ENCODE results near the gene BMP10. TPM values are rescaled to one million over a fixed set of nuclear protein-coding genes. Genes with fewer than 3 reads are reported as not detected.

The BMP10 gene
- total RNA-seq, 2 experiments from 2014 or later = not detected

- BruUV-seq (replicated peaks) = no TSS peak
- POLR2A ChIA-PET = interaction anchor here (0.5 to 1.6 kb wide), 6 partner anchors 10 to 121 kb away, joined by 3 to 8 read pairs (median 3); no protein-coding TSS in a partner anchor
- intact Hi-C loops (cut with micrococcal nuclease; ENCODE audit: unreplicated experiment) = no loop called here
- no peaks in the 10 kb centered on the region for H3K36me3 ChIP-seq (ENCODE audit: insufficient read depth, low read length)
- no peak overlapping the region for H3K4me3 ChIP-seq (ENCODE audit: low read depth, low read length, poor library complexity, severe bottlenecking)
- H3K9me2 ChIP-seq (ENCODE audit: insufficient read depth, low read length) = no peaks in the 10 kb centered on the region
- H2AFZ ChIP-seq (ENCODE audit: low read length) = no peak overlapping the region
- no peak overlapping the region for H3K27ac ChIP-seq (ENCODE audit: low read depth, low read length, poor library complexity, severe bottlenecking)
- TF ChIP-seq CTCF (conservative IDR thresholded peaks at IDR 0.05; ENCODE audit: low read length) = no peak
- TF ChIP-seq EZH2phosphoT487 (IDR thresholded peaks at IDR 0.05; ENCODE audit: borderline replicate concordance, low read depth, low read length) = no peak
- H3K4me1 ChIP-seq (ENCODE audit: insufficient read depth, low read length, poor library complexity, severe bottlenecking) = peaks cover 26% of the 10 kb centered on the region
- H3K4me2 ChIP-seq (ENCODE audit: low read length) = no peak overlapping the region
- CTCF ChIA-PET (ENCODE audit: unreplicated experiment) = no interaction called here
- no peaks in the 10 kb centered on the region for H3K9me3 ChIP-seq (ENCODE audit: low read length)
- H3K79me2 ChIP-seq (ENCODE audit: insufficient read depth, low read depth, low read length) = no peaks in the 10 kb centered on the region
- H4K20me1 ChIP-seq (ENCODE audit: insufficient read depth, low read length) = no peaks in the 10 kb centered on the region
- no peak for DNase-seq (ENCODE audit: low spot score)
These were observed 17.3 kb downstream of the BMP10 start for GRCh38 chr2:68853915-68854314.

- Histone ChIP-seq H3K4me2 (ENCODE audit: low read length) (no peak overlapping the region), H3K27ac (ENCODE audit: low read depth, low read length, poor library complexity, severe bottlenecking) (no peak overlapping the region), H3K36me3 (ENCODE audit: insufficient read depth, low read length) (no peaks in the 10 kb centered on the region), H4K20me1 (ENCODE audit: insufficient read depth, low read length) (no peaks in the 10 kb centered on the region), H3K9me2 (ENCODE audit: insufficient read depth, low read length) (no peaks in the 10 kb centered on the region), H3K9me3 (ENCODE audit: low read length) (no peaks in the 10 kb centered on the region), H2AFZ (ENCODE audit: low read length) (no peak overlapping the region), H3K4me3 (ENCODE audit: low read depth, low read length, poor library complexity, severe bottlenecking) (no peak overlapping the region), H3K79me2 (ENCODE audit: insufficient read depth, low read depth, low read length) (no peaks in the 10 kb centered on the region), H3K4me1 (ENCODE audit: insufficient read depth, low read length, poor library complexity, severe bottlenecking) (peaks cover 17% of the 10 kb centered on the region)
- POLR2A ChIA-PET = interaction anchor here (0.5 to 1.4 kb wide), 6 partner anchors 8 to 229 kb away, joined by 3 read pairs; no protein-coding TSS in a partner anchor
- no peak for DNase-seq (ENCODE audit: low spot score)
- no TSS peak for BruUV-seq (replicated peaks)
- TF ChIP-seq CTCF (conservative IDR thresholded peaks at IDR 0.05; ENCODE audit: low read length) (no peak), EZH2phosphoT487 (IDR thresholded peaks at IDR 0.05; ENCODE audit: borderline replicate concordance, low read depth, low read length) (no peak)
- CTCF ChIA-PET (ENCODE audit: unreplicated experiment) = no interaction called here
- intact Hi-C loops (cut with micrococcal nuclease; ENCODE audit: unreplicated experiment) = no loop called here
These were observed 18.2 kb downstream of the BMP10 start for GRCh38 chr2:68853035-68853434.

- Histone ChIP-seq H3K27ac (ENCODE audit: low read depth, low read length, poor library complexity, severe bottlenecking) (no peak overlapping the region), H3K4me1 (ENCODE audit: insufficient read depth, low read length, poor library complexity, severe bottlenecking) (peaks cover 8% of the 10 kb centered on the region), H3K4me3 (ENCODE audit: low read depth, low read length, poor library complexity, severe bottlenecking) (no peak overlapping the region), H3K79me2 (ENCODE audit: insufficient read depth, low read depth, low read length) (no peaks in the 10 kb centered on the region), H4K20me1 (ENCODE audit: insufficient read depth, low read length) (no peaks in the 10 kb centered on the region), H3K9me2 (ENCODE audit: insufficient read depth, low read length) (no peaks in the 10 kb centered on the region), H3K9me3 (ENCODE audit: low read length) (no peaks in the 10 kb centered on the region), H3K36me3 (ENCODE audit: insufficient read depth, low read length) (no peaks in the 10 kb centered on the region), H3K4me2 (ENCODE audit: low read length) (no peak overlapping the region), H2AFZ (ENCODE audit: low read length) (peak overlapping the region; percentile 53; the same call in 1 of the 2 replicates)
- TF ChIP-seq CTCF (conservative IDR thresholded peaks at IDR 0.05; ENCODE audit: low read length) (no peak), EZH2phosphoT487 (IDR thresholded peaks at IDR 0.05; ENCODE audit: borderline replicate concordance, low read depth, low read length) (no peak)
- POLR2A ChIA-PET = interaction anchor here (0.6 to 1.2 kb wide), 3 partner anchors 10 to 183 kb away, joined by 3 to 4 read pairs (median 4); no protein-coding TSS in a partner anchor
- no TSS peak for BruUV-seq (replicated peaks)
- peak; percentile 17 for DNase-seq (ENCODE audit: low spot score)
- intact Hi-C loops (cut with micrococcal nuclease; ENCODE audit: unreplicated experiment) = no loop called here
- CTCF ChIA-PET (ENCODE audit: unreplicated experiment) = no interaction called here
These were observed 20.7 kb downstream of the BMP10 start for GRCh38 chr2:68850524-68850923.

All from OCI-LY7 (cell line).